GM18498 (cell line): ENCODE results near the gene C1orf87.
A peak's percentile ranks its signal among the peaks of the same experiment; 100 is the strongest.
"Not testable (repeated sequence)": the region's sequence is repeated elsewhere in the genome, so short reads cannot be mapped to it uniquely, and the experiment has no call there.

Source experiments
- ATAC-seq: cut with Tn5 transposase; IDR thresholded peaks from one replicate; pipeline ENCODE4 v1.9.1; 2021; ENCODE audit warnings: mild to moderate bottlenecking, moderate library complexity; ENCODE audit not compliant: unreplicated experiment

Gene C1orf87

DNA sequence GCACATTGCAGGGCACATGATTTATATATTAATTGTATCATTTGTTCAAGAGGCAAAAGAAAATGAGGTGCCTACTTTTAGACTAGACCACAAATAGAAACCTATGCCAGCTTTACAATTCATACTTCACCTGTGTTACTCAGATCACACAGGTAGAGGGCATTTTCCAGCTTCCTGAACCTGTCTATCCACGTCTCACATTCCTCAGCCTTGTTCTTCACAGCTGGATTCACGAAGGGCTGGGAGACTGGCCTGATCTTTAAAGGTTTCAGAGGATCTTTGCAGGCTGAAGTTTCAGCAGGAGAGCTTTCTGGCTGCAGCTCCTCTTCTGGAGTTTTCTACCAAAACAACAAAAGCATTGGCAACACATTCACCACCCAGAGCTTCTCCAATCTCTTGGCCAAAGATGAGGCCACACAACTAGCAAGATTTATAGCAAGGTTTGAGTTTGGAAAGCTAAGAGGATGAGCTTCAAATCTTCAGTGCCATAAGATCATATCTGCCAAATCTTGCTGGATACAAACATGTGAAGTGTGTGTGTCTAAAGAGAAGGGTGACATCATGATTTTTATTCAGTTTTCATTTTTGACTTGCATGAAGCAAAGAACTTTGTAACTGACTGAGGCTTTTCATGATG lies 76.0 kb downstream of the C1orf87 start:
- no peak for ATAC-seq

- no peak for ATAC-seq
These were observed 79.0 kb downstream of the C1orf87 start for GRCh38 chr1:59994302-59995198.

- no peak for ATAC-seq
These were observed 81.3 kb downstream of the C1orf87 start for GRCh38 chr1:59992040-59992820.

- no peak for ATAC-seq
These were observed 83.1 kb downstream of the C1orf87 start for GRCh38 chr1:59990470-59990869.

DNA sequence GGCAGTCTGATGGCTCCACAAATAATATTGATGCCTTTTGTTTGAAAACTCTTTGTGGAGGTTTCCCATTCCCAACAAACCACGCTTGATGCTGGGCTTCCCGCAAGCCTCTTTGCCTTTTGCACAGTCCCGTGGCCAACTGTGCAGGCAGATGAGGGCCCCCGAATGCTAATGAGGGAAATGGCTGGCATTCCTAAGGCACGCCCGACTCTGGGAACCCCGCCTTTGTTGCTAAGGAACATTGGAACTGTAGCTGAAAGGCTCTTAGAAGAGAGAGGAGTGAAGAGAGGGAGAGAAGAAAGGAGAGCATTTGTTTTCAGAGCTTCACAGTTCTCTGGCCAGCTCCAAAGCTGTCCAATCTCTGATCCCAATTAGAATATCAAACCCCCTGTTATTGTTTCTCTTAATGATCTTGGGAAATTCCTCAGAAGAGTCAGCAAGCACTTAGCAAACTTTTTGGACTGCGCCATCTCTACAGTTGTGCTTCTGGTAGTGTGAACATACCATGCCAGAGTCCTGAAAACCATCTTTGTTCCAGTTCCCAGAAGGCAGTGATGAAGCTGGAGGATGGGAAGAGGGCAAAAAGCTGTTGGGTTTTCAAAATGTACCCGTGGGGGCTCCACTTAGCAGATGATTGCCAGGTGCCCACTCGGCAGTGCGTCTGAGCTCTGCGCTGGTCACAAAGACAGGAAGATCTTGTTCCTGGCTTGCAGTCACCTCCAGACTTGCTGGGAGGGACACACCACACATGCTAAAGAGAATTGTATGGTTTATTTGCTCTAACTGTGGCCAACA lies 86.9 kb downstream of the C1orf87 start:
- ATAC-seq, result no peak

GRCh38 chr1:59985911-59986515 lies 87.6 kb downstream of the C1orf87 start:
- no peak for ATAC-seq

GRCh38 chr1:59979666-59980065 lies 93.9 kb downstream of the C1orf87 start:
- no peak for ATAC-seq

- ATAC-seq, result no peak
These were observed 95.1 kb downstream of the C1orf87 start for GRCh38 chr1:59978511-59978910.

DNA sequence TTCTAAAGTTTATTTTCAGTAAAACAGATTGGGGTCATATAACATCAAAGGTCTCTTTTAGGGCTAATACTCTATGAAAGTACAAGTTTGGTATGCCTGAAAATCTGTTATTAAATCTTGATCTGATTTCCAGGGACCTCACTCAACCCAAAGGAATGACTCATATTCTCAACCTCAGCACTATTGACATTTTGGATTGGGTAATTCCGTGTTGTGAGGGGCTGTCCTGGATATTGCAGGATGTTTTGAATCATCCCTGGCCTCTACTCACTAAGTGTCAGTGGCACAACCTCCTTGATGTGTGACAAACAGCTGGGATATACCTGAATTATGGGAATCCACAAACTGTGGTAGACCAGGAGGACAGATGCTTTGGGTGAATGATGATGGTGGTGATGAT lies 95.5 kb downstream of the C1orf87 start:
- ATAC-seq, result no peak

DNA sequence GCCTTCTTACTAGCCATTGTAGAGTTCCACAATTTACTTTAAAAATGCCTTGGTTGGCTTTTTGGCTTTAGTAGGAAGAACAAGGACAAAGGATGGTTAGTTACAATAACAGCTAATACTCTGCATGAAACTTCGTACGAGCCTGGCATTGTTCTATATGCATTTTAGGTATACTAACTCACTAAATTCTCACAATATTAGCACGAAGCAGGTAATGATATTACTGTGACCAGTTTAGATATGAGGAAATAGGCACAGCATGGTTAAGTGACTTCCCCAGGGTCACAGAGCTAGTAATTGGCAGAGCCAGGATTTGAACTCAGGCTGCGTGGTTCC lies 96.5 kb downstream of the C1orf87 start:
- ATAC-seq, result no peak

DNA sequence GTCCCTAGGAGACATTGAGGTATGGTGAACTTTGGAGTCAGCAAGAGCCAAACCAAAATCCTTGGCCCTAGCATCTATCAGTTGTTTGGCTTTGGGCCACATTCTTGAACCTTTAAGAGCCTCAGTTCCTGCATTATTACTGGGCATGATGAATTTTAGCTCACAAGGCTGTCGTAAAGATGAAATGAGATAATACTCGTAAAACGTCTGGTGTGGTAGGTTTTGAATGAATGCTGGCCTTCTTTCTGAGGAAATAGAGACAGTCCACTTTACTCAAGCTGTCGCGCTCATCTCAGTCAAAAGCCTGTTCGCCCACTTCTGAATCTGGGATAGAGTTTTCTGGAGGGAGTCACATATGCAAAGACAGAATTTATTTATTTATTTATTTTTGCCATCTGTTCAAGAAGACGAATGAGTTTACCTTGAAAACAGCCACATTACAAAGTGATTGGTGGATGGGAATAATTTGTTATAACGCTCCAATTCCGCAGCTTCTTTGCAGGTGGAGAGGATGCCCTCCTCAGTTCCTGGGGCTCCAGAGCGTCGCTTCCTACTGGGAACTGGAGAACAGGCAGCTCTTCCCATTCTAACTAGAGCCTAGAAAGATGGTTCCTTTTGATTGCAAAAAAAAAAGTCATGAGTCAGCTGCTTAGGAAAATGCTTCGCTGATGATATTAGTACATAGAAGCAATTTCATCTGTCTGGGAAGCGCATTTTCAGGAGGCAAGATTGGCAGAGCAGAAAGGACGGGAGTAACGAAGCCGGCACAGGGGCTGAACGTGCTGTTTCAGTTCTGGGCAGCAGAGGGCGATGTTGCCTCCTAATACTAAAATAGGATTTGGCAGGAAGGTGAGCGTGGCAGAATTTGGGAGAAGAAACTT lies 97.1 kb downstream of the C1orf87 start:
- ATAC-seq, result peak; percentile 60

DNA sequence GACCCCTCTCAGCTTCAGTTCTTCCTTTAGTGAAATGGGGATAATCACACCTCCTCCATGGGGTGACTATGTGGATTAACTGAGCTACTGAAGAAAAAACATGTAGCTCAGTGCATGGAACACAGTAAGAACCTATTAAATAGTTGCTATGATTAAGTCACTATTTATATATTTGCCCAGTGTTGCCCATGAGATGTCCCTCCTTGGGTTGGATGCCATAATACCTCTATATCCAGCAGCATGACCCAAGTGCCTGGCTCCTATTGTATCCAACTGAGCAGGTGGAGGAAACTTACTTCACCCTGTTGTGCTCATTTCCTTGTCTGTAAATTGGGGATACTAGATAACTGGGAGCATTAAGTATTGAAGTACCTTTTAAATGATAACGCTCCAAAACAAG lies 99.9 kb downstream of the C1orf87 start:
- no peak for ATAC-seq

- no peak for ATAC-seq
These were observed 101.2 kb downstream of the C1orf87 start for GRCh38 chr1:59972216-59972927.

GRCh38 chr1:59971464-59971911 lies 102.1 kb downstream of the C1orf87 start:
- no peak for ATAC-seq

- not testable (repeated sequence) for ATAC-seq
These were observed 103.9 kb downstream of the C1orf87 start for GRCh38 chr1:59969542-59970175.

DNA sequence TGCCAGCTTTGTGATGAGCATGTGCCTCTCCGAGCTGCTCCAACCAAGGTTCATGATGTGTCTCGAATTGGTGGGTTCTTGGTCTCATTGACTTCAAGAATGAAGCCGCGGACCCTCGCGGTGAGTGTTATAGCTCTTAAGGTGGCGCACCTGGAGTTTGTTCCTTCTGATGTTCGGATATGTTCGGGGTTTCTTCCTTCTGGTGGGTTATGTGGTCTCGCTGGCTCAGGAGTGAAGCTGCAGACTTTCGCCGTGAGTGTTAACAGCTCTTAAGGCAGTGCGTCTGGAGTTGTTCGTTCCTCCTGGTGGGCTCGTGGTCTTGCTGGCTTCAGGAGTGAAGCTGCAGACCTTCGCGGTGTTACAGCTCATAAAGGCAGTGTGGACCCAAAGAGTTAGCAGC lies 104.8 kb downstream of the C1orf87 start:
- not testable (repeated sequence) for ATAC-seq

DNA sequence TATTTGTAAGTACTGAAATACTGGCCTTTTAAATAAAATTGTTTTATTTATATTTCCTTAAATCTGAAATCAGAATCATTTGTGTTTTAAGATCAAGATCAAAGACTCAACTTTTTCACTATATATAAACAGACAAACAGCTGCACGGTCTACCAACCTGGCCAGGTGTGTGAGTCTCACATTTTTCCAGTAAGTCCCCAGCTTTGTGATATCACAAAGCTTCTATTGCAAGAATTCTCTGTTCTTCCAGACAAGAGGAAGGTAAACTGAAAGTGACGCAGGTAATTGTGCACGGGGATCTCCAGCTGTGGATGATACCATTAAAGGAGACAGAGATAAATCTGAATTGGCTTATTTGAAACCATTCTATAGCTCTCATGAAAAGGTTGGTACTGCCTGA lies 105.8 kb downstream of the C1orf87 start:
- ATAC-seq, result no peak

DNA sequence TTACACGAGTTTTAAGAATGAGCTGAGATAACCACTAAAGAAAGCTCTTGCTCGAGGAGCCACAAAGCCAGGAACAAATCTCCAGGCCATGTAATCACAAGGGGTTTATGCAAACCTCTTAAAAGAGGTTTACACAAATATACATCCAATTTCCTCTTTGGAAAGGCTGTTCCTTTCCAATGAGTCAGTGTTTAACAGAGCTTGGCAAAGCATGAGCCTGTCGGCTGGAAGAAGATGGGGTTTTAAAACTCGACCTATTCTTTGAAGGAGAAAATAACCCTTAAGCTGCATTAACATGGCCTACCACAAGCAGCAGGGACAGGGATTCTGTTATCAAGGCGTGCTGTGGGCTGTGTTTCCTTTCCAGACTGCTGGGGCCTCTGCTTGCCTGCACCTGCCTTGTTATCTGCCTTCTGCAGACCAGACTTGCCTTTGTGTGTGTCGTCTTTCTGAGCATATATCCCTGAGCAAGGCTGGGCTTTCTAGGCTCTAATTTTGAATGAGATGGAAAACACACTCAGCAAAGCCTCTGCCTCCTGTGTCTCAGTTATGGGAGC lies 106.4 kb downstream of the C1orf87 start:
- ATAC-seq, result no peak
